ENCODE data around the gene MMS19.

- TF ChIP-seq CTCF (IDR thresholded peaks at IDR 0.05) (no peak), REST (IDR thresholded peaks at IDR 0.05; ENCODE audit: insufficient read depth in 1 of 2, low read depth in 2 of 2, low read length in 1 of 2) (no peak)
Observed at GRCh38 chr10:97416565-97416964, 81.7 kb downstream of the MMS19 start.

All from Panc1 (cell line).